HG03439 (cell line): ENCODE measurements around the gene RNASE7.
"Not testable (repeated sequence)": the region's sequence is repeated elsewhere in the genome, so short reads cannot be mapped to it uniquely, and the experiment has no call there.

Experiments
- ATAC-seq: cut with Tn5 transposase; IDR thresholded peaks from one replicate; pipeline ENCODE4 v1.9.1; 2021; ENCODE audit warnings: mild to moderate bottlenecking, moderate library complexity; ENCODE audit not compliant: unreplicated experiment

RNASE7 gene

DNA sequence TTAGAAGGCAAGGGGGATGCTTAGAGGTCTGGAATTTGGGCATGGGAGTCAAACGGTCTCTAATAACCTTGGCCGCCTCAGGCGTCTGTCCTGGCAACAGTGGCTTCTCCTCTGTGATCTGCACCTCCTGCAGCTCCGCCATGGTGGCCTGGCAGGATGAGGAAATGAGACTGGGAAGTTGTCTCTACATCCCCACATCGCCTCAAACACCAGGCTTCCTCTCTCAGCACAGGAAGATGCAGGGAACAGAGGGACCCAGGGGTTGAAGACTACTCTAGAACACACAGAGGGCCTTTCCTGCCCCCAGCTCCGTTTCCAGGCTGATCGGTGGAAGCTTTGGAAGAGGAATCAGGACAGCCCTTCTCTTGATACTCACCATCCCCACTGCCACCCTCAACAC is 19.0 kb upstream of the RNASE7 start:
- no peak for ATAC-seq

- no peak for ATAC-seq
Observed at GRCh38 chr14:21023817-21024584, 18.2 kb upstream of the RNASE7 start.

- no peak for ATAC-seq
Observed at GRCh38 chr14:21024585-21025370, 17.4 kb upstream of the RNASE7 start, which contains the start of gene NDRG2. Gene NDRG2, minus strand, starts transcription at chr14:21025061. Its CDS starts 1,746 bp downstream, at chr14:21023315.

GRCh38 chr14:21025371-21026273 is 16.5 kb upstream of the RNASE7 start:
- no peak for ATAC-seq

- ATAC-seq: no peak
Observed at GRCh38 chr14:21026274-21026987, 15.7 kb upstream of the RNASE7 start.

DNA sequence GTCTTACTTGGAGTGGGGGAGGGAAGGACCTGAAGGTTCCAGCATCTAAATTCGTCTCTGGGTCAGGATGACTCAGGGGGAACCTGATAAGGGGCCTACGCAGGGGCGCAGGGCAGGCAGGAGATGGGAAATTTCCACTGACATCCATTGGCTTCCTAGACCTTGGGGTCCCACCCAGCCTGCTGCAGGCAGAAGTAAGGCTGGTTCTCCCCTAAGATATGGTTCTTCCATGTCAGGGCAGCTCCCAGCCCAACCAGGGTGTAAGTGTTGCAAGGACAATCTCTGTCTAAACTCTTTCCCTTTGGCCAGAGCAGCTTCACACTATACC is 15.2 kb upstream of the RNASE7 start:
- no peak for ATAC-seq

GRCh38 chr14:21029917-21030316 is 12.2 kb upstream of the RNASE7 start, which contains the start of gene TPPP2:
Gene TPPP2, plus strand, starts transcription at chr14:21030217. Its CDS starts 365 bp downstream, at chr14:21030582.
- ATAC-seq: no peak

DNA sequence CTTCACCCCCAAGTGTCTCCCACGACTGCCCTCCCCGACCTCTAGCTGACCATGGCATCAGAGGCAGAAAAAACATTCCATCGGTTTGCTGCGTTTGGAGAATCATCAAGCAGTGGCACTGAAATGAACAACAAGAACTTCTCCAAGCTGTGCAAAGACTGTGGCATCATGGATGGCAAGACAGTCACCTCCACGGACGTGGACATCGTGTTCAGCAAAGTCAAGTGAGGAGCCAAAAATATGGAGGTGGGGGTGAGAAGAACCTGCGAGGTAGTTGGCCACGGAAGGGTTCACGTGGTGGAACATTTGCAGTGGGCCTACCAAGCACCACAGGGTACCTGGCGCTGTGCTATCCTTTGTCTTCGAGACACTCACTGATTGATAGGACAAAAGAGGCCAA is 11.6 kb upstream of the RNASE7 start:
- ATAC-seq: no peak

- no peak for ATAC-seq
Observed at GRCh38 chr14:21032326-21033132, 9.6 kb upstream of the RNASE7 start.

GRCh38 chr14:21033133-21033698 is 8.9 kb upstream of the RNASE7 start:
- ATAC-seq: no peak

GRCh38 chr14:21034707-21035106 is 7.5 kb upstream of the RNASE7 start, which contains the start of gene RNASE13:
Gene RNASE13, minus strand, starts transcription at chr14:21034807. Its CDS starts 519 bp downstream, at chr14:21034288.
- no peak for ATAC-seq

GRCh38 chr14:21036751-21037150 is 5.4 kb upstream of the RNASE7 start:
- ATAC-seq: no peak

DNA sequence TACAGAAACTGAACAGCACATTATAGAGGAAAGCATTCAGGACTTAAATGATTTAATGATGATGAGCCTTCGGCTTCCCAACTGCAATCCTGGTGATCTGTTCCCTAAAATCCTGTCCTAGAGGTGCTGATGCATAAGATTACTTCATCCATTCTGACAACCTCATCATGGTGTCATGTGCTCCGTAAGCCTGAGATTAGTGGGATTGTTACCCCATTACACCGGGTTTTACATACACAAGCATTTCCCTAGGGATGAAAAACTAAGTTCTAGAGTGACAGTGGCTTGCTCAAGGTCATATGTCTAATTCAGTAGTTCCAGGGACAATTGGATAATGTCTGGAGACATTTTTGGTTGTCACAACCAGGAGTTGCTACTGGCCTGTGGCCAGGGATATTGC is 5.0 kb upstream of the RNASE7 start:
- ATAC-seq: no peak

GRCh38 chr14:21038441-21039422 is 3.4 kb upstream of the RNASE7 start:
- no peak for ATAC-seq

- ATAC-seq: no peak
Observed at GRCh38 chr14:21039585-21040369, 2.4 kb upstream of the RNASE7 start.

GRCh38 chr14:21040370-21040925 is 1.7 kb upstream of the RNASE7 start:
- no peak for ATAC-seq

GRCh38 chr14:21040941-21041340 is 1.2 kb upstream of the RNASE7 start:
- not testable (repeated sequence) for ATAC-seq
